Activated CD4-positive, alpha-beta T cell treated with anti-CD3 and anti-CD28 coated beads, Interleukin-2, amount 10 ng/mL, durations not matched to agents 24 days and 14 days (primary cell): ENCODE data around the gene IL31. TPM values are rescaled to one million over a fixed set of nuclear protein-coding genes. Genes with fewer than 3 reads are reported as not detected.
"Not testable (repeated sequence)": the region's sequence is repeated elsewhere in the genome, so short reads cannot be mapped to it uniquely, and the experiment has no call there.

Experiments used
- DNase-seq: peaks from one replicate; pipeline ENCODE4 v3.0.0; 2022
- H3K27ac Mint-ChIP-seq: one replicate; pipeline ENCODE4 v1.8.0; 2022; ENCODE audit warnings: mild to moderate bottlenecking, mixed read lengths
- H3K27me3 Mint-ChIP-seq: one replicate; pipeline ENCODE4 v1.8.0; 2022; ENCODE audit warnings: mixed read lengths
- H3K36me3 Mint-ChIP-seq: one replicate; pipeline ENCODE4 v1.8.0; 2022; ENCODE audit warnings: low read depth, mild to moderate bottlenecking, mixed read lengths
- H3K4me1 Mint-ChIP-seq: one replicate; pipeline ENCODE4 v1.8.0; 2021; ENCODE audit warnings: mixed read lengths
- H3K4me3 Mint-ChIP-seq: one replicate; pipeline ENCODE4 v1.8.0; 2022; ENCODE audit warnings: mild to moderate bottlenecking, moderate library complexity, mixed read lengths
- H3K9me3 Mint-ChIP-seq: one replicate; pipeline ENCODE4 v1.8.0; 2021; ENCODE audit warnings: mixed read lengths
- intact Hi-C: fragments of 100-400 bp; cut with micrococcal nuclease; formaldehyde crosslinking; loops from one replicate; pipeline ENCODE4 v1.15.1; 2023
- total RNA-seq: library from RNA; stranded (reverse); gene quantifications from 2 replicates; pipeline ENCODE4 v1.2.3, GENCODE V29; 2022

Gene IL31
- total RNA-seq: 2.5 TPM in 2 replicates

DNA sequence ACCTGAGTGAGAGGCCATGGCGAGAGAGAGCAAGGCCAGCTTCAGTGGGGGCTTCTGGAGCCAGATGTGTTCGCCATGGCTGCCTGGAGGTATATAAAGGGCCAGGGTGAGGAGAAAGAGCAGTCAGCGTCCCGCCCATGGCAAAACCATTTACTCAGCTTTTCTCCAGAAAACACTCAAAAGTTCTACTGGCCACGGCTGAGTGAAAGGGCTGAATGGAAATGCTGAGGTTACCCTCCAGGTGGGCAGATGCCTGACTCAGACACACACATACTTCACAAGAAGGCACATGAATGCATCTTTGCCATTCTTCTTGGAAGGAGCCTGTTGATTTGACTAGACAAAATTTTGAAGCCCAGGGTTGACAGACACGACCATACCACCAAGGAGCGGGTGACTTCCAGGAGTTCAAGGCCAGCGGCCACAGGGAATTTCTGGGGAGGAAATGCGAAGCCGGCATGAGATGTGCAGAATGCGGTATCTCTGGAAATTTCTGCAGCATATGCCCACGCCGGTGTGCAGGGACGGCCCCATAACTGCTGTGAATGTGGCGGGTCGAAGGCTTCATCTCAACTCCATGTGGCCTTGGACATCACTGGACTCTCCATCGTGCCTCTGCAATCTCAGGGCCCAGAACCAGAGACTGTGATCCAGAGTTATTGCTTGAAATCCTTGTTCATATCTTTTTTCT, at the start of gene IL31:
Gene IL31 (minus strand): TSS at position 67 of the 691 bp plus-strand sequence. CDS start 49 bp downstream, at position 18.
- DNase-seq: no peak
- no peaks in the 10 kb centered on the region for H3K4me1 Mint-ChIP-seq
- intact Hi-C loops: no loop called here
- H3K36me3 Mint-ChIP-seq: no peaks in the 10 kb centered on the region
- H3K4me3 Mint-ChIP-seq: no peak within 1 kb of the TSS
- H3K9me3 Mint-ChIP-seq: no peaks in the 10 kb centered on the region
- peaks cover 6% of the 10 kb centered on the region for H3K27me3 Mint-ChIP-seq
- no peak within 1 kb of the TSS for H3K27ac Mint-ChIP-seq

DNA sequence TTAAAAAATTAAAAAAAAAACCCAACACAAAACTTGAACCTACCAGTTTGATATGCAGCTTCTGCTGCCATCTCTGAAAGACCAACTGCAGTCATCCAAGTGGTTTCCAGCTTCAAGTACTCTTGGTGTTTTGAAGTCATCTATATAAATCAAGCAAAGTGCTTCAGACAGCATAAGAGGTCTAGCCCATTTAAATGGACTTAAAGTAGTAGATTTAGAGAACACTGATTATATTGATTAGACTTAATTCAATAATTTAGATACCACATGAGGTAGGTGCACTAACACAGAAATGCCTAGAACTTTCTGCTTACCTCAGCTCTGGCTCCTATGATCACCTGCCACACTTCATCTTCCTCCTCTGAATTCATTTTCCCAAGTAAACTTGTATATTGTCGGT, 42.4 kb upstream of the IL31 start:
- H3K36me3 Mint-ChIP-seq: peaks cover 53% of the 10 kb centered on the region
- H3K4me1 Mint-ChIP-seq: peaks cover 6% of the 10 kb centered on the region
- H3K27me3 Mint-ChIP-seq: no peaks in the 10 kb centered on the region
- intact Hi-C loops: no loop called here
- H3K27ac Mint-ChIP-seq: no peak overlapping the region
- H3K9me3 Mint-ChIP-seq: no peaks in the 10 kb centered on the region
- no peak overlapping the region for H3K4me3 Mint-ChIP-seq
- DNase-seq: no peak

DNA sequence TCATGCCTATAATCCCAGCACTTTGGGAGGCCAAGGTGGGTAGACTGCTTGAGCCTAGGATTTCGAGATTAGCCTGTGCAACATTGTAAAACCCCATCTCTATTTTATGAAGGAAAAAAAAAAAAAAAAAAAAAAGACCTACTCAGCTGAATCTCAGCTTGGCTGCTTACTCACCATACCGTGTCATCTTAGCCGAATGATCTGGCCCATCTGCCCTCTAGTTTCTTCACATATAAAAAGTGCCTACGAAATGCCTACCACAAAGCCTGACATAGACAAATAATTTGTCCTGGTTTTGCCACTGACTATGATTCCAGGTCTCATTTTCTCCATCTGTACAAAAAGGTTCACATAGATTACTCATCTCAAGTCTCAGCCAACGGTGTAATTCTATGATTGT, 41.8 kb upstream of the IL31 start:
- H3K27ac Mint-ChIP-seq: no peak overlapping the region
- no peaks in the 10 kb centered on the region for H3K9me3 Mint-ChIP-seq

DNA sequence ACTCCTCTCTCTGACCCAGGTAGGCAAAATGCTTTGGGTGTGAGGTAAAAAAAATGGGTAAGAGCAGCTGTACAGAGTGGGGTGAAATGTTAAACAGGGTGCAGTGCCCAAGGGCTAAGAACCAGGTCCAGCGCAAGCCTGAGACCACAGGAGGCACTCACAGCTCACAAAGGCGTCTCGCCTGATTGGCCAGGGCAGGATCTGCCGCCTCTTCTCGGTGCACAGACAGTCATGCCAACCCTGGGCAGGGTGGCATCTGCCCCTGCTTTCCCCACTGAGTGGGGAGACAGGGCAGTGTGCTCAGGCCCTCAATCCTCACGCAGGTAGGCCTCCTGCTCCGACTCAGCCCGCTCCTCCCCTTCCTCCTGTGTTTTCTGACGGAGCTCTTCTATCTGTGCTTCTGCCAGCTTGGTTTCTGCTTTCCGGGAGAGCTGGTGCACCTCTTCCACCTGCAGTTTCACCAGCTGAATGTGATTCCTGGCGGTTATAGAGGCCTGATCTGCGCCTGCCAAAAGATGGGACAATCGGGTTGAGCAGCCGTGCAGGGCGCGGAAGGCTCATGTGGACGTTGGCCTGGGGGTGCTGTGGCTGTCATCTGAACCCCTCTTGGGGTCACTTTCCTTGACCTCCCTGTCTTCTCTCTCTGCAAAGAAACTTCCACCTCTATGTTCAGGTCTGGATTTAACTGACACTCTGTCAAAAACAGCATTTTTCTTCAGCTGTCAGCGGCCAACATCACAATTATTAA, 34.2 kb upstream of the IL31 start:
- no peak for DNase-seq
- peaks cover 40% of the 10 kb centered on the region for H3K36me3 Mint-ChIP-seq
- no peak overlapping the region for H3K27ac Mint-ChIP-seq
- peaks cover 11% of the 10 kb centered on the region for H3K27me3 Mint-ChIP-seq
- intact Hi-C loops: no loop called here
- no peak overlapping the region for H3K4me3 Mint-ChIP-seq
- H3K9me3 Mint-ChIP-seq: no peaks in the 10 kb centered on the region
- peaks cover 7% of the 10 kb centered on the region for H3K4me1 Mint-ChIP-seq

More for the DNA sequence above, 41.8 kb upstream of the IL31 start:
- Mint-ChIP-seq H3K27me3 (no peaks in the 10 kb centered on the region), H3K36me3 (peaks cover 52% of the 10 kb centered on the region), H3K4me3 (no peak overlapping the region), H3K4me1 (peaks cover 2% of the 10 kb centered on the region)
- intact Hi-C loops: no loop called here
- no peak for DNase-seq

DNA sequence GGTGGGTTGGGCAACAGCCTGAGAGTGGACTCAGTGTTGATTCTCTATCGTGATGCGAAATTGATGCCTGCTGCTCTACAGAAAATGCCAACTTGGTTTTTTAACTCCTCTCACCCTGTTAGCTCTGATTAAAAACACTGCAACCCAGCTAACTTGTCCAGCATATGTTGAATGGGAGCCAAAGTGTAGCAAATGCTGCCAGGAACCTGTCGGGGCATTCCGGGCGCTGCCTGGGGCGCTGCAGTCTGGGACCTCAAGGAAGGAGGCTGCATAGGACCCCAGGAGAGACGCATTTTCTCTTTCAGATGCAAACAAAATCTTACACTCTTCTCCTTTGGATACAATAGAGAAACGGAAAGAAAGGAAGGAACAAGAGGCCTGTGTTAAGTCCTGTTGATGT, 33.4 kb upstream of the IL31 start:
- no peak overlapping the region for H3K4me3 Mint-ChIP-seq
- H3K4me1 Mint-ChIP-seq: peaks cover 9% of the 10 kb centered on the region
- intact Hi-C loops: no loop called here
- no peak overlapping the region for H3K27ac Mint-ChIP-seq
- peaks cover 17% of the 10 kb centered on the region for H3K27me3 Mint-ChIP-seq
- H3K36me3 Mint-ChIP-seq: peaks cover 36% of the 10 kb centered on the region
- no peak for DNase-seq
- H3K9me3 Mint-ChIP-seq: no peaks in the 10 kb centered on the region

DNA sequence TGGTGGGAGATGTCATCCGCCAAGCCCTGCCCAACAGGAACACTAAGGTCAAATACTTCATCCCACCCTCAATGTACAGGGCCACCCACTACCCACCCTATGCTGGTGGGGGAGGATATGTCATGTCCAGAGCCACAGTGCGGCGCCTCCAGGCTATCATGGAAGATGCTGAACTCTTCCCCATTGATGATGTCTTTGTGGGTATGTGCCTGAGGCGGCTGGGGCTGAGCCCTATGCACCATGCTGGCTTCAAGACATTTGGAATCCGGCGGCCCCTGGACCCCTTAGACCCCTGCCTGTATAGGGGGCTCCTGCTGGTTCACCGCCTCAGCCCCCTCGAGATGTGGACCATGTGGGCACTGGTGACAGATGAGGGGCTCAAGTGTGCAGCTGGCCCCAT, 33.0 kb upstream of the IL31 start:
- Mint-ChIP-seq H3K9me3 (no peaks in the 10 kb centered on the region), H3K4me3 (no peak overlapping the region), H3K4me1 (peaks cover 9% of the 10 kb centered on the region), H3K27ac (no peak overlapping the region), H3K27me3 (peaks cover 18% of the 10 kb centered on the region), H3K36me3 (peaks cover 32% of the 10 kb centered on the region)
- intact Hi-C loops: no loop called here
- no peak for DNase-seq

DNA sequence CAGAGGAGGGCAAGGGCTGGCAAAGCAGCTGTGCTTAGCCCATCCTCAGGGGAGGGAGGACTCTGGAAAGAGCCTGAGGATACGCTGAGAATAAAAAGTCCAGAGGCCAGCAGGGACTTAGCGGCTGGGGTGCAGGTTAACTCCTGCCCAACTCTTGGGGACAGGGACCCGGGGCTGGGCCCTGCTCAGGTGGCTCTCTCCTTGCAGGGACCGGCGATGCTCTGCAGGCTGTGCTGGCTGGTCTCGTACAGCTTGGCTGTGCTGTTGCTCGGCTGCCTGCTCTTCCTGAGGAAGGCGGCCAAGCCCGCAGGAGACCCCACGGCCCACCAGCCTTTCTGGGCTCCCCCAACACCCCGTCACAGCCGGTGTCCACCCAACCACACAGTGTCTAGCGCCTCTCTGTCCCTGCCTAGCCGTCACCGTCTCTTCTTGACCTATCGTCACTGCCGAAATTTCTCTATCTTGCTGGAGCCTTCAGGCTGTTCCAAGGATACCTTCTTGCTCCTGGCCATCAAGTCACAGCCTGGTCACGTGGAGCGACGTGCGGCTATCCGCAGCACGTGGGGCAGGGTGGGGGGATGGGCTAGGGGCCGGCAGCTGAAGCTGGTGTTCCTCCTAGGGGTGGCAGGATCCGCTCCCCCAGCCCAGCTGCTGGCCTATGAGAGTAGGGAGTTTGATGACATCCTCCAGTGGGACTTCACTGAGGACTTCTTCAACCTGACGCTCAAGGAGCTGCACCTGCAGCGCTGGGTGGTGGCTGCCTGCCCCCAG, 32.3 kb upstream of the IL31 start:
- peaks cover 9% of the 10 kb centered on the region for H3K4me1 Mint-ChIP-seq
- no peak overlapping the region for H3K27ac Mint-ChIP-seq
- peaks cover 23% of the 10 kb centered on the region for H3K27me3 Mint-ChIP-seq
- peaks cover 28% of the 10 kb centered on the region for H3K36me3 Mint-ChIP-seq
- H3K4me3 Mint-ChIP-seq: no peak overlapping the region
- H3K9me3 Mint-ChIP-seq: no peaks in the 10 kb centered on the region
- intact Hi-C loops: no loop called here
- DNase-seq: no peak

DNA sequence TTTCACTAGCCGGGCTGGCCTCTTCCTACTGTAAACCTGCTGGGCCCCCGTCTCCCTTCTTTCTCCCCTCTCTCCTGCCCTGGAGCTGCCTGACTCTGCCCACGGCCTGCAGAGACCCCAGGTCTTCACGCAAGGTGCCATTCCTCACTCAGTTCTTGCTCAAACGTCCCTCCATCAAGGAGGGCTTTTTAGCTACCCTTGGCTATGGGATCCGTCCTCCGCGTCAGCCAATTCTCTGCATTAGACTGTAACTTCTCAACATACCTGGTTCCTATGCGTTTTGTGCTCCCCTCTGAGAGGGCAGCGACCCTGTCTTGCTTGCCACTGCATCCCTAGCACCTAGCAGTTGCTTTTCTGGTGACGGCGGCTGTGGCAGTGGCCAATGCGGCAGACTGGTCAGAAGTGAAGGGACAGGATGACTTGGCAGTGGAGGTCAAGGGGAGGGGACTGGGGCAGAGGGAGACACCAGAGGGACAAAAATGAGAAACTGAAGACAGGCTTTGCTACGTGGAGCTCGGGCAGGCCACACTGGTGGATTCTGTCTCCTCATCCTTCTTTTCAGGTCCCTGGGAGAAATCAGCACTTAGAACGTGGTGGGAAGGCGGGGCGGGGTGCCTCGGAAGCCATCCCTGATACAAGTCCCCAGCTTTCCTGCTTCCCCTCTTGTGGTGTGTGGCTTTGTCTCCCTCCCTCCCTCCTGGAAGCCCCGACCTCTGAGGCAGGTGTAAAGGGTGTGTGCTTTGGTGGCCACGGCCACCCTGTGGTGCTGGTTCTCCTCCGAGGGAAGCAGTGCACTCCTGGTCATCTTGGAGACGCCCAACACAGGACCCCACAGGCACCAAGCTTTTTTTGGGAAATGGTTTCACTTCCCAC, 31.3 kb upstream of the IL31 start:
- peaks cover 9% of the 10 kb centered on the region for H3K4me1 Mint-ChIP-seq
- peak overlapping the region; percentile 75 for H3K4me3 Mint-ChIP-seq
- H3K27me3 Mint-ChIP-seq: peaks cover 23% of the 10 kb centered on the region
- intact Hi-C loops: no loop called here
- peak overlapping the region; percentile 59 for H3K27ac Mint-ChIP-seq
- H3K36me3 Mint-ChIP-seq: peaks cover 24% of the 10 kb centered on the region
- no peaks in the 10 kb centered on the region for H3K9me3 Mint-ChIP-seq
- DNase-seq: no peak

DNA sequence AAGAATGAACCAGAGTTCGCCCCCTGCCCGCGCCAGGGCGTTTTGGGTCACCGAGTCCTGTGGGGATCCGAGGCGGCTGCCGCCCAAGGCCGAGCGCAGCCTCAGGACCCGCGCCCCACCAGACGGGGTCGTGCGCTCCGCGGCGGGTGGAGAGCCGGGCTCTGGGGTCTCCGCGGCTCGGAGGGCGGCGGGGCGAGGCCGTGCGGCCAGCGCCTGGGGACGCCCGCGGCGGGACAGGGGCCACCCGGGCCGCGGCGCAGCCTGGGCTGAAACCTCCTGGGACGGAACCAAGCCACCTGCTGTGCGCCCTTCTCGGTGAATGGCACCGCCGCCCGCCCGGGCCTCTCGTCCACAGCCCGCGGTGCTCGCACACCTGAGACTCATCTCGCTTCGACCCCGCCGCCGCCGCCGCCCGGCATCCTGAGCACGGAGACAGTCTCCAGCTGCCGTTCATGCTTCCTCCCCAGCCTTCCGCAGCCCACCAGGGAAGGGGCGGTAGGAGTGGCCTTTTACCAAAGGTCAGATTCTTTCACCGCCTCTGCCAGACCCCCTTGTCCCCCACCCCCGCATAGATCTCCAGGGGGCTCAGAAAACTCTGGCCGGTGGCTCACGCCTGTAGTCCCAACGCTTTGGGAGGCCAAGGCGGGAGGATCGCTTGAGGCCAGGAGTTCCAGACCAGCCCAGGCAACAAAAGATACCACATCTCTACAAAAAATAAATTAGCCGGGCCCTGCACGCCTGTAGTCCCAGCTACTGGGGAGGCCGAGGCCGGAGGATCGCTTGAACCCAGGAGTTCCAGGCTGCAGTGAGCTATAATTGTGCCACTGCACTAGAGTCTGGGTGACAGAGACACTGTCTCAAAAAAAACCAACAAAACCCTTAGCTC, 30.4 kb upstream of the IL31 start:
- intact Hi-C loops: no loop called here
- Mint-ChIP-seq H3K9me3 (no peaks in the 10 kb centered on the region), H3K4me1 (peaks cover 12% of the 10 kb centered on the region), H3K27ac (peak overlapping the region; percentile 17), H3K27me3 (peaks cover 23% of the 10 kb centered on the region), H3K4me3 (peak overlapping the region; percentile 75), H3K36me3 (peaks cover 17% of the 10 kb centered on the region)
- no peak for DNase-seq

DNA sequence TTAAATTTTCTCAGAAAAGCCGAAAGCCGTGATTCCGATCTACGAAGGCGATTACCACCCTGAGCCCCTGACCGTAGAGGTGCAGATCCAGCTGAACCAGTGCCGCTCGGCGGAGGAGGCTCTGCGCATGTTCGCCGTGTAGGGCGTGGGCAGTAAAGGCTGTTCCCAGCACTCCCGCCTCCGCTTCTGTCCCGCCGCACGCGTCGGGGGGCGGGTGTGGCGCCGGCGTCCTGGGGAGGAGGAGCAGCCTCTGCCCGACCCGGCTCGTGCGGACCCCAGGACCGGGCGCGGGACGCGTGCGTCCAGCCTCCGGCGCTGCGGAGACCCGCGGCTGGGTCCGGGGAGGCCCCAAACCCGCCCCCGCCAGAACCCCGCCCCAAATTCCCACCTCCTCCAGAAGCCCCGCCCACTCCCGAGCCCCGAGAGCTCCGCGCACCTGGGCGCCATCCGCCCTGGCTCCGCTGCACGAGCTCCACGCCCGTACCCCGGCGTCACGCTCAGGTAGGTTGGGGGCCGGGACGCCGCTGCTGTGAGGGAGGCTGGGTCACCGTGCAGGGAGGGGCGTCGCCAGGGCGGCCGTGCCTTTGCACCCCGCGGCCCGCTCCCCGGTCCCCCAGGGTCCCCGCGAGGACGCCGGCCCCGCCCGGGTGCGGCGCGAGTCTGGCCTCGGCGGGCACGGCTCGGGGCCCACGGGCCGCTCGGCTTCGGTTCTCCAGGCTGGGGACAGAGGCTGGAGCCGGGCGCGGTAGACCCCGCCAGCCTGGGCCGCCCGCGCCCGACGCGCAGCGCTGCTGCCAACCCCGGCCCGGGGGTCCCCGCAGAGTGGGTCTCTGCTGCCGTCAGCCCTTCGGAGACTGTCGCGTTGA, 29.5 kb upstream of the IL31 start, which contains the start of gene B3GNT4:
Gene B3GNT4 (plus strand): TSS at position 409 of the 866 bp plus-strand sequence. CDS start 910 bp downstream, outside the sequence.
- intact Hi-C loops: no loop called here
- Mint-ChIP-seq H3K4me3 (peak within 1 kb of the TSS; percentile 85), H3K4me1 (peaks cover 12% of the 10 kb centered on the region), H3K27ac (peak within 1 kb of the TSS; percentile 17), H3K36me3 (peaks cover 13% of the 10 kb centered on the region), H3K9me3 (no peaks in the 10 kb centered on the region), H3K27me3 (peaks cover 23% of the 10 kb centered on the region)
- DNase-seq: peak; percentile 89

DNA sequence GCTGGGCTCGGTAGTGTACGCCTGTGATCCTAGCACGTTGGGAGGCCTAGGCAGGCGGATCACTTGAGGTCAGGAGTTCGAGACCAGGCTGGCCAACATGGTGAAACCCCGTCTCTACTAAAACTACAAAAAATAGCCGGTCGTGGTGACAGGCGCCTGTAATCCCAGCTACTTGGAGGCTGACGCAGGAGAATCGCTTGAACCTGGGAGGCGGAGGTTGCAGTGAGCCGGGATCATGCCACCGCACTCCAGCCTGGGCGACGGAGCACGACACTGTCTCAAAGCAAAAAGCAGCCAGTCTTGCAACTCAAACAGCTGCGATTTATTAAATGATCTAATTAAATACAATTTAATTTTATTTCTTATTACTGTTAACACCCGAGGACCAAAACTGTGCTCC, 28.8 kb upstream of the IL31 start:
- DNase-seq, H3K27ac Mint-ChIP-seq, intact Hi-C loops, H3K9me3 Mint-ChIP-seq, H3K36me3 Mint-ChIP-seq: not testable (repeated sequence)
- Mint-ChIP-seq H3K27me3 (peaks cover 24% of the 10 kb centered on the region), H3K4me1 (peaks cover 12% of the 10 kb centered on the region), H3K4me3 (peak overlapping the region; percentile 85)

DNA sequence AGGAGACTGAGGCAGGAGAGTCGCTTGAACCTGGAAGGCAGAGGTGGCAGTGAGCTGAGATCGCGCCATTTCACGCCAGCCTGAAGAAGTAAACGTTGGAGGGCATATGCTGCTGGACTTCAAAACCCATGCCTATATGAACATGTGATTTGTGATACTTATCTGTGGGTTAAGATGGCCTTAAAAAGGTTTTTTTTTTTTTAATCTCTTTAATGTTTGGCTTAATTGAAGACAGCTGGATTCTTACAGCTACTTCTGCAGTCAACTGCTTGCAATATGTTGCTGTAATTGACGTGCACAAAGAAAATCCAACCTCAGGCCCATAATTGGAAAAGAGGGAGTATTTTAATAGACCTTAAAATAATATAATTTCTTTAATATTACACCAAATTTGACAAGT, 28.0 kb upstream of the IL31 start:
- Mint-ChIP-seq H3K4me3 (peak overlapping the region; percentile 19), H3K27ac (no peak overlapping the region), H3K9me3 (no peaks in the 10 kb centered on the region), H3K4me1 (peaks cover 17% of the 10 kb centered on the region), H3K27me3 (peaks cover 28% of the 10 kb centered on the region), H3K36me3 (peaks cover 2% of the 10 kb centered on the region)
- DNase-seq: no peak
- intact Hi-C loops: no loop called here
